SIG-M5 (cell line): ENCODE results near the gene ANKRD61.
"Not testable (repeated sequence)": the region's sequence is repeated elsewhere in the genome, so short reads cannot be mapped to it uniquely, and the experiment has no call there.

ENCODE experiments used
- DNase-seq: peaks from one replicate; lab custom pipeline; 2025; lab: John Stamatoyannopoulos, UW

Gene ANKRD61

GRCh38 chr7:6030988-6031387, at the start of gene ANKRD61:
ANKRD61 (plus strand) TSS chr7:6031376; CDS start chr7:6031376, 0 bp downstream.
- DNase-seq, result no peak

- not testable (repeated sequence) for DNase-seq
Observed at GRCh38 chr7:5987061-5987460, 44.1 kb upstream of the ANKRD61 start.

- DNase-seq, result no peak
Observed at GRCh38 chr7:5997210-5997808, 33.9 kb upstream of the ANKRD61 start.

- DNase-seq, result no peak
Observed at GRCh38 chr7:6007386-6007785, 23.8 kb upstream of the ANKRD61 start.

- DNase-seq, result not testable (repeated sequence)
Observed at GRCh38 chr7:6007835-6008590, 23.2 kb upstream of the ANKRD61 start.

- DNase-seq, result peak; percentile 84
Observed at GRCh38 chr7:6008668-6009611, 22.2 kb upstream of the ANKRD61 start, which contains the start of the genes AIMP2 and PMS2. AIMP2 (plus strand) TSS chr7:6009272; CDS start chr7:6009364, 92 bp downstream. PMS2 (minus strand) TSS chr7:6009049; CDS start chr7:6009019, 30 bp downstream.

- DNase-seq, result not testable (repeated sequence)
Observed at GRCh38 chr7:6010370-6010769, 20.8 kb upstream of the ANKRD61 start.

- DNase-seq, result no peak
Observed at GRCh38 chr7:6011541-6011940, 19.6 kb upstream of the ANKRD61 start.

GRCh38 chr7:6012355-6013104, 18.6 kb upstream of the ANKRD61 start:
- DNase-seq, result no peak

GRCh38 chr7:6015917-6016652, 15.1 kb upstream of the ANKRD61 start:
- DNase-seq, result no peak

- no peak for DNase-seq
Observed at GRCh38 chr7:6016653-6016966, 14.6 kb upstream of the ANKRD61 start.

GRCh38 chr7:6020371-6021286, 10.5 kb upstream of the ANKRD61 start:
- no peak for DNase-seq

- no peak for DNase-seq
Observed at GRCh38 chr7:6022707-6023106, 8.5 kb upstream of the ANKRD61 start.

- DNase-seq, result no peak
Observed at GRCh38 chr7:6023974-6024435, 7.2 kb upstream of the ANKRD61 start.

GRCh38 chr7:6026011-6026819, 5.0 kb upstream of the ANKRD61 start:
- DNase-seq, result no peak

GRCh38 chr7:6026820-6027311, 4.3 kb upstream of the ANKRD61 start:
- DNase-seq, result peak; percentile 8

GRCh38 chr7:6027806-6028365, 3.3 kb upstream of the ANKRD61 start:
- no peak for DNase-seq

GRCh38 chr7:6028563-6028962, 2.6 kb upstream of the ANKRD61 start:
- no peak for DNase-seq
